Articular chondrocyte of knee joint (primary cell): ENCODE measurements around the gene UBE2K. TPM values are rescaled to one million over a fixed set of nuclear protein-coding genes. Genes with fewer than 3 reads are reported as not detected.

Experiments
- small RNA-seq: library from RNA; depleted of rRNA; stranded (forward); fragments of <200 nt; gene quantifications from one replicate; pipeline ENCODE3, GENCODE V24; 2012
- total RNA-seq: library from RNA; depleted of rRNA; stranded (reverse); fragments of >200 nt; gene quantifications from 2 replicates; pipeline ENCODE4 v1.2.3, GENCODE V29; 2012

Gene UBE2K
- 23.7 and 29.3 TPM in 2 replicates for total RNA-seq

DNA sequence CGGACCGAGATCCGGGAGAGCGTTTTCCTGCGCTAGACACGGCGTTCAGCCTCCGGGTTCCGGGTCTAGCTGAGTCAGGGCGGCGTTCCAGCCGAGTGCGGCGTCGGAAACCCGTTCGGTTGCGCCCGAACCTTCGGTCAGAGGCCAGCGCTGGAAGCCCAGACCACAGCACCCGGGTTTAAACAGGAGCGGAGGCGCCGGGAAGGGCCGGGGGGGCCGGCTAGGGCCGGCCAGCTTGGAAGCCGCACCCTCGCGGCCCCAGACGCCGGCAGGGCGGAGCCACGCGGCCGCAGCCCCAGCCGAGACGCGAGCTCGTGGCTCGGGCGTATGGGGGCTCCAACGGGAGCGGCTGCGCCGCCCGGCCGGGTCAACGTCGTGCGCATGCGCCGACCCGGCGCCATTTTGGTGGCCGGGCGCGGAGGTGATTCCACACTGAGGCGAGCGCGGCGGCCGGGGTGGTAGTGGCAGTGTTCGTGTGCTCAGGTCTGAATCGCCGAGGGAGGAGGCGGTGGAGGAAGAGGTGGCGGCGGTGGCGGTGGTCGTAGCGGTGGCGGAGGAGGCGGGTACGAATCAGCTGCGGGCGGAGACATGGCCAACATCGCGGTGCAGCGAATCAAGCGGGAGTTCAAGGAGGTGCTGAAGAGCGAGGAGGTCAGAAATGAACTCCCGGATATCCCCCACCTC, at the start of gene UBE2K:
Gene UBE2K, plus strand, starts transcription at position 397 of the 684 bp plus-strand sequence. Its CDS starts 192 bp downstream, at position 589.

Small RNA genes lying within 50 kb of the gene (small RNA-seq; reads per million reads assigned to genes)
- gene RF00019: not detected
- not detected for gene RN7SL558P

Other genes starting within 250 kb of the UBE2K start
- gene RPL9, start 239.2 kb upstream of the UBE2K start, total RNA-seq: 1,737 and 2,744 TPM in 2 replicates
- gene LIAS, start 239.1 kb upstream of the UBE2K start, total RNA-seq: 7.9 and 11.1 TPM in 2 replicates
- gene UGDH, start 170.7 kb upstream of the UBE2K start, total RNA-seq: 712 and 723 TPM in 2 replicates
- 184 and 198 TPM in 2 replicates for gene SMIM14, start 59.3 kb upstream of the UBE2K start, total RNA-seq